GM18520 (cell line): ENCODE results near the gene RNF151.
A peak's percentile ranks its signal among the peaks of the same experiment; 100 is the strongest.
"Not testable (repeated sequence)": the region's sequence is repeated elsewhere in the genome, so short reads cannot be mapped to it uniquely, and the experiment has no call there.

Experiments
- ATAC-seq: cut with Tn5 transposase; IDR thresholded peaks from one replicate; pipeline ENCODE4 v1.9.1; 2021; ENCODE audit not compliant: unreplicated experiment

RNF151 gene

GRCh38 chr16:1966460-1966859, at the start of gene RNF151:
Gene RNF151 (plus strand): TSS chr16:1966856. CDS start chr16:1966882, 26 bp downstream.
- no peak for ATAC-seq

- ATAC-seq, result no peak
Measured at GRCh38 chr16:1917056-1917664, 49.5 kb upstream of the RNF151 start.

- no peak for ATAC-seq
Measured at GRCh38 chr16:1917665-1918350, 48.8 kb upstream of the RNF151 start.

GRCh38 chr16:1918351-1919326, 48.0 kb upstream of the RNF151 start, which contains the start of gene HS3ST6:
Gene HS3ST6 (minus strand): TSS chr16:1918415. CDS start chr16:1918323, 92 bp downstream.
- no peak for ATAC-seq

- ATAC-seq, result no peak
Measured at GRCh38 chr16:1919327-1919998, 47.2 kb upstream of the RNF151 start.

- ATAC-seq, result not testable (repeated sequence)
Measured at GRCh38 chr16:1920122-1920521, 46.5 kb upstream of the RNF151 start.

GRCh38 chr16:1920727-1921171, 45.9 kb upstream of the RNF151 start:
- no peak for ATAC-seq

- no peak for ATAC-seq
Measured at GRCh38 chr16:1922357-1922756, 44.3 kb upstream of the RNF151 start.

- ATAC-seq, result no peak
Measured at GRCh38 chr16:1923299-1924034, 43.2 kb upstream of the RNF151 start.

GRCh38 chr16:1924095-1924494, 42.6 kb upstream of the RNF151 start:
- ATAC-seq, result no peak

- no peak for ATAC-seq
Measured at GRCh38 chr16:1926271-1926670, 40.4 kb upstream of the RNF151 start.

GRCh38 chr16:1929105-1929504, 37.6 kb upstream of the RNF151 start:
- no peak for ATAC-seq

GRCh38 chr16:1929578-1930337, 36.9 kb upstream of the RNF151 start:
- peak; percentile 72 for ATAC-seq

GRCh38 chr16:1930338-1930720, 36.3 kb upstream of the RNF151 start:
- no peak for ATAC-seq

GRCh38 chr16:1932050-1933028, 34.3 kb upstream of the RNF151 start:
- ATAC-seq, result no peak

GRCh38 chr16:1933097-1933661, 33.5 kb upstream of the RNF151 start:
- no peak for ATAC-seq

GRCh38 chr16:1936945-1937479, 29.6 kb upstream of the RNF151 start:
- ATAC-seq, result no peak

GRCh38 chr16:1938316-1938715, 28.3 kb upstream of the RNF151 start:
- no peak for ATAC-seq
